HG02642 (cell line): ENCODE results near the gene TAB2.
A peak's percentile ranks its signal among the peaks of the same experiment; 100 is the strongest.
"Not testable (repeated sequence)": the region's sequence is repeated elsewhere in the genome, so short reads cannot be mapped to it uniquely, and the experiment has no call there.

ENCODE experiments used
- ATAC-seq: cut with Tn5 transposase; IDR thresholded peaks from one replicate; pipeline ENCODE4 v1.9.1; 2021; ENCODE audit warnings: mild to moderate bottlenecking; ENCODE audit not compliant: unreplicated experiment, poor library complexity

TAB2 gene

DNA sequence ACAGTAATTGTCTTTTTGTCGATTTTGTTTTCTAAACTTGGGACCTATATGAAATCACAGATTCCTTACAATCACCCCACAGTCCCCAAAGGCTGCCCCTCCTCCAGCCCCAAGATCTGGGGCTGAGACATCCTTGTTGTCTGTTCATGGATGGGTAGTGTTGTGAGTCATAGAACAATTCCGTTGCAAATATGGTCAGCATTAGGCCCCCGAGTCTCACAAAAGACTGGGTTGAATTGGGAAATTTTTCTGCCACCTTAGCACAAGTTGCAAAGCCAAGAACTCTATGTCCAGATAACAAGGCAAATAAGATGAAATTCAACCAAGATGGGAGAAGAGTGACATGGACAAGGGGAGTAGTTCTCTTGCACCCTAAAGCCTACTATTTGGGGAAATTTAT lies 10.5 kb upstream of the TAB2 start:
- ATAC-seq: no peak

DNA sequence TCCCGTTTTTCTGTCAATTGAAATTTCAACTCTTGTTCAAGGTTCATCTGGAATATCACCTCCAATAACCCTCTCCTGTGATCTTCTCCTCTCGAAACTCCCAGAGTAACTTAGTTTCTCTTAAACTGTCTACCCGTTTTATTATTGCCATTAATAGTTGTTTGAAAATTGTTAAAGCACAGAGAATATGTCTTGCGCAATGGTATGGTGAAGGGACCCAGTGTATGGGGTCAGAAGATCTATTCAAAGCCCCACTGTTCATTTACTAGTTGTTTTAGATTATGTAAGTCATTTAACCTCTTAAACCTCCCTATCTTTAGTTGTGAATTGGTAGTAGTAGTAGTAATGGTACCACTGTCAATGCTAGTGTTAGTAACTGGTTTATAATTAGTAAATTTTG lies 6.2 kb upstream of the TAB2 start:
- ATAC-seq: no peak

DNA sequence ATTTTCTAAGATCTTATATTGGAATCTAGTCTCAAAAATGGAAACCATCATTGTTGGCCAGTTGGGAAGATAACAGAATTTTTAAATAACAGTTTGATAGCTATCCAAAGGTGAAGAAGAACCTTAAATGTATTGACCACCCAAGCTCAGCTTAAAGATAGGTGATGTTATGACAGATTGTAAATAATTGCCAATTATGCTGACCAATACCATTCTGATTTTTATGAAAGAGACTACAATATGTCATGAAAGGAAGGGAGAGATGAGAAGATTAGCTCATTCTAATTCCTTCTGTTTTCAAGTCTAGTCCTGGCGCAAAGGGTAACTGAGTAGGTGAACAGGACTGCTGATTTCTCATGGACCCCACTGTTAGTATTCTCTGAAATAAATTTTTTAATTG lies 5.7 kb upstream of the TAB2 start:
- no peak for ATAC-seq

DNA sequence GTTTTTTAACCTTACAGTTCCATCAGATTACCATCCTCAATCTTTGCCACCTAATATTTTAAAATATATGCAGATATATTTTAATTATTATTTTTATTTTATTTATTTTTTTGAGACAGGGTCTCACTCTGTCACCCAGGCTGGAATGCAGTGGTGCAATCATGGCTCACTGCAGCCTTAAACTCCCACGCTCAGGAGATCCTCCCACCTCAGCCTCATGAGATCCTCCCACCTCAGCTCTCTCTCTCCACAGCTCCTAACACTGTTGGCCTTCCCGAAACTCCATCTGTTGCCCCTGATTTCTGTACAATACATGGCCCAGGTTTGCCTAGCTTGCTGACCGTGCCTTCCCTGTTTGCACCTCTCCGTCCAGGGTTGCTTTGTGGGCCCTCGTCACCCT lies 4.4 kb upstream of the TAB2 start:
- ATAC-seq: no peak

DNA sequence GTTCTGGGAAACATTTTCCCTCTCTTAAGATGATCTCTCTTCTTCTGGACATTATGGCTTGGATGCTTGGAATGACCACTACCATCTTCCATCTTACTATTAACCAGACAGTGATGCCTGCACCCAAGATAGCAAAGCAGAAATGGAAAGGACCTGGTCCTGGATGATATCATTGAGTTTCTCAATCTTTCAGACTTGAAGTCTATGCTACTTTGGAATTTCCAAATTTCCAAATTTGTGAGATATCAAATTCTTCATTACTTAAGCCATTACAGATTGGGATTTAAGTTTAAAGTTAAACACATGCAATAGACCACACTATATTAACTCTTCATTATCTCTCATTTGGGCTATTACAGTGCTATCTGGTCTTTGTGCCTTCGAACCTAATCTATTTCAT lies 3.7 kb upstream of the TAB2 start:
- ATAC-seq: no peak

DNA sequence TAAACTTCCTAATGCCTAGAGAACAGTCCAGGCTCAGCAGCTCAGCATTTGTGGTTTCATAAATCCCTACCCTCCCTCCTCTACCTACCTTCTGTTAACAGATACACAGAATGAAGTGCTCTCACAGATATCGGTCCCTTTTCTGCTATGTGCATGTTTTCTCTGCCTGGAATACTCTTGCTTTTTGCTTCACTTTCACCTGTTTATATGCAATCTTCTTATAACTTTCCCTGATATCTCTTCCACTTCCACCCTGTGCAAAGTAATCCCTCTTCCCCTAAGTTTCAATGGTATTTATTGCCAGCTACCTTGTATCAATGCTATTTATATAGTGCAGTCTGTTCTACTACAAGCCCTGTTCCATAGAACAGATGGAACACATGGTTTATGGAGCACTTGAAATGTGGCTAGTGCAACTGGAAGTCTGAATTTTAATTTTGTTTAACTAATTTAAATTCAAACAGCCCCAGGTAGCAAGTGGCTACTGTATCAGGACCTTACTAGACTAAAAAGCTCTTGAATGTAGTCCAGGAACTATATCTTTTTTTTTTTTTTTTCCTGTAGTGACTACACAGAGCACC lies 3.1 kb upstream of the TAB2 start:
- ATAC-seq: no peak

DNA sequence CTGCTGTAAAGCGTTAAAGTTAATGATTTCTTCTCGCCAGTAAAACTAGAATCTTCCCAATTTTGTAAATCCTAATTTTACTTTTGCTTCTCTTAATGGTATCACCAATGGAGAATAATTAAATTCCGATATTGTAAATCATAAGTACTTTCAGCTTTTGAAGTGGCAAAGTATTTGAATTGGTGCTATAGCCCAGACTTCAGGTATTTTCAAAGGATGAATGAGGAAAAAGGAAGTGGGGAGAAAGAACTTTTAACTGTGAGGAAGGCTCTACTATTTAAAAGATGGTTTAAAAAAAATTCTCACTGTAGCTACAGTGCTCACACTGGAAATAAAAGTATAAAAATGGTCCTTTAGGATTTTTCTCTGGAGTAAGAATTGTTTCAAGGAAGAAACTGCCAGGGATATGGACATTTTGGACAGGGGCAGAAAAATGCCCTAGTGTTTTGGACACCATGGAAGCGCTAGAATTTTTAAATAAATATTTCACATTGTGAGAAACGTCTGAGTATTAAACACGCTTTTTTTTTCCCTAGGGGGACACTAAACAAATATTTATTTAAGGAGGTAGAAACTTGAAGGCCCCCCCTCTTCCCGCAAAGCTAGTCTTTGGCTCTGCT lies 1.3 kb upstream of the TAB2 start:
- ATAC-seq: no peak

DNA sequence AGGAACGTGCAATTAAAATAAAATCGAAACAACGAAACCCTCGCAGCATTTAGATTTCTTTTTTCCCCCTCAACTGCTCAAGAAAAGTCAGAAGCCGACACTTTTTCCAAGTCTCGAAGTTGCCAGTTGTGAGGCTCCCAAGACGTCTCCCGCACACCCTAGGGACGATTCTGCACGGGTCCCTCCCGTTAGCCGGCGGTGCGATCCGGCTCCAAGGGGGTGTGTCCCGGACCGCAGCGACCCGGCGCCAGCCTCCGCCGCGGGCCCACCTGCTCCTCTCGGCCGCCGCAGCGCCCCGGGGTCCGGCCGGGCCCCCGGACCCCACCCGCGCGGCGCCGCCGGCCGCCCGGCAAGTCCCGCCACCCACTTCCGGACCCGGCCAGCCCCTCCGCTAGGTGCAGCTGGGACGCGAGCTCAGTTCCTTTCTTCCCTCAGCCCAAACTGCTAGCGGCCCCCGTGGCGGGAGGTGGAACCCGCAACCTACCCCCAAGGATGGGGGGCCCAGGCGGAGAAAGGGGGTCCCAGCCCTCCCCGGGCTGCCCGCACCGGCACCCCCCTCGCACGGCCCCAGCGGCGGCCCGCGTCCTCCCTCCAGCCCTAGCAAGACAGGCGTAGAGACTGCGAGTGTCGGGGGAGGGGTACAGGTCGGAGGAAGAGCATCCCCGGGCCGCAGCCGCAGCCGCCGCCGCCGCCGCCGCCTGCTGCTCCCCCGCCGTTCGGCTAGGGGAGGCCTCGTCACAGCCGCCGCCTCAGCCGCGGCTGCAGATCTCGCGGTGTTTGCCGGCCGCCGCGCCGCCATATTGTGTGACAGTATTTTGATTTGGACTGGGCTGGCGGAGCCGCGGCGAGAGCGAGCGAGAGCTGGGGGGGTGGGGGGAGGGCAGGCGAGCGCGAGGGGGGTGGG lies 520 bp upstream of the TAB2 start:
- ATAC-seq: peak; percentile 82

DNA sequence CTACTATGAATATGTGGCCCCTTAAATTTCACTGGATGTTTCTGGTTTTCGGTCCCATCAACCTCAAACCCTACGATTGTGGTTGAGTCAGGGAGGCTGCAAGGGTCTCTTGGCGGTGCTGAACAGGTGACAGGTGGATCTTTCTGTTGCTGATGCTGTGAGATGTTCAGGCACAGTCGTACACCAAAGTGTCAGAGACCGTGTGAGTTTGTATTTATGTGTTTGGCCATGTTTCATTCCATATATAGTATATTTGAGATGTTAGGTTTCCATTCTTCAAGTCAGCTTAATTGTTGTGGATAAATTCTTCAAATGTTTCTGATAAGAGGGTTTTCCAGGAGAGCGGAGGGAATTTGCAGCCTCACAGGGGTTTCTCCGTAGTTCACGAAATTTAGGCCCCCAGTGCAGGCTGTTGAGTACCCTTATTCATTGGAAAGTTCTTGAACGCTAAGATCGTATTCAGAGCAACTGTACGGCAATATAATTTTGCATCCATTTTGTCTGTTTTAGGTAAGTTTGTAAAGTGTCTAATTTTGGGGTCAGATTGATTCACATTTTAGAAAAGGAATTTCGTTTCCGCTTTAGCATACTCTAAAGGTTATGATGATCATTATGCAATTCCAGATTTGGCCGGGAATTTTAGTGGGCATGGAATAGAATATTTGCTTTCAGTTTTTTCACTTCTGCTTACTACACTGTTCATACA lies 1.2 kb downstream of the TAB2 start:
- ATAC-seq: peak; percentile 4

DNA sequence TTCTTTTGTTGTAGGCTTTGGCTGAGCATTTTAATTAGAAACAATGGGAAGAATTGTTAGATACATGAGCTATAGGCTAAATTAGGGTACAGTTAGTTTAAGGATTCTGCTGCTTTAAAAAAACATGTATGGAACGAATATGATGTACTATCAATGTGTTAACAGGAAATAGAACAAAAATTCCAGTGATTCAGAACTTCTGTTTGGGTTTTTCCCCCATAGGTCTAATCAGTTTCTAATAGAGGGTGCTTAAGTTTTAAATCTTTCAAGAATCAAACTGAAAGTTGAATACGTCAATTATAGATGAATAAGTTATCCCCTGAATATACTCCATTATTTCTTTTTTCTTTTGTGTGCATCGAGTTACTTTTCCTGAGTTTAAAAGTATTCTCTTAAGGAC lies 1.9 kb downstream of the TAB2 start:
- ATAC-seq: no peak

DNA sequence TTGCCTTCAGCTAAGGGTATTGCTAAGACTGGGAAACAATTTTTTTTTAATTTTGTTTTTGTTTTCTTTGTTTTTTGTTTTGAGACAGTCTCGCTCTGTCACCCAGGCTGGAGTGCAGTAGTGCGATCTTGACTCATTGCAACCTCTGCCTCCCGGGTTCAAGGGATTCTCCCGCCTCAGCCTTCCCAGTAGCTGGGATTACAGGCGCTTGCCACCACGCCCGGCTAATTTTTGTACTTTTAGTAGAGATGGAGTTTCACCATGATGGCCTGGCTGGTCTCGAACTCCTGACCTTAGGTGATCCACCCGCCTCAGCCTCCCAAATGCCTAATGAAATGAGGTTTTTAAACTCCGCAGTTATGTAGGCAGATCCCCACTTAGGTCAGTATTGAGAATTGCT lies 2.5 kb downstream of the TAB2 start:
- ATAC-seq: not testable (repeated sequence)

DNA sequence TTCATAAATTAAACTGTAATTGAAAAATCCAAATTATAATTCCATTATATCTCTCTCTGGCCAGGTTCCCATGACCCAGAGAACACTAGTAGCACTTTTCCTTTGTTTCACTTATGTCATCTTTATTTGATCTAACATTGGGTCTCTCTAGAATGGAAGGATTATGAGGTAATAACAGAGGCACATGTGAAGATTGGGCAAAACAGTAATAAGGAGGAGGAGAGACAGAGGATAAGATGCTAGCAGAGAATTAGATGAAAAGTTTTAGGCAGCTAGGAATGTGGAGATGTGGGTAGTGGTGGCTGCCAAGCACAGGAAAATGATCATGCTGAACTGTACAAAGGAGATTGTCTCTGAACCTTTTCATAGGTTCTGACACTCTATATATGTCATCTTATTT lies 3.3 kb downstream of the TAB2 start:
- no peak for ATAC-seq

DNA sequence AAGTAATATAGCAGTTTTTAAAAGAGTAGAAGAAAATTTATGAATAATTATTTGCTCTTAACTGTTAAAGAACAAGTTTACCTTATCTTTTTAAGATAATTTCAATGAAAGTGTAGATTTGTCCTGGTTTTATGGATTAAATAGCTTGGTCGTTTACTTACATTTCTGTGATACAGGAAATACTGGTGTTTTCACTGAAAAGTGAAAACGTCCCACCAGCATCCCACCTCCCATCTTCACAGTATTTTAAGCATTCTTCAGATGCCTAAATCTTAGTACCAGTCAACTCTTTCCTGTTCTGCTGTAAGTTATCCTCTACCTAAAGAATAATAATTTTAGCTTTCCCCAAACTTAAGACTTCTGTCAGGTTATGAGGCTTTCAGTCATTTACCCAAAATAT lies 5.8 kb downstream of the TAB2 start:
- ATAC-seq: no peak

DNA sequence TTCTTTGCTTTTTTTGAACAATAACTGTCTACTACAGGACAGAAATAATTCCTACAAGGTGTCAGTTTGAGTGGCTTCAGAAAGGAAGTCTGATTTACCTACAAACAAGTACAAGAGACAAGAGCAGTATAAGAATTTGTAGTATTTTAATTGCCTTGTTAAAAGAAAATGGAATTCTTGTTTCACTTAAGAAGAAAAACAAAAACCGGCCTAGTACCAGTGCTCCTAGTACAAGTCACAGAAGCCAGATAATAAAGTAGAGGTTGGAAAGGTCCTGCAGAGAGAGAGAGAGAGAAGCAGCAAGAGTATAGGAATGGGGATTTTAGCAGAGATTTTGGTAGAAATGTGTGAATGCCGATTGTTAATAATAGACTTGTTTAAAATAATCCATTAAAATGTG lies 6.4 kb downstream of the TAB2 start:
- no peak for ATAC-seq

DNA sequence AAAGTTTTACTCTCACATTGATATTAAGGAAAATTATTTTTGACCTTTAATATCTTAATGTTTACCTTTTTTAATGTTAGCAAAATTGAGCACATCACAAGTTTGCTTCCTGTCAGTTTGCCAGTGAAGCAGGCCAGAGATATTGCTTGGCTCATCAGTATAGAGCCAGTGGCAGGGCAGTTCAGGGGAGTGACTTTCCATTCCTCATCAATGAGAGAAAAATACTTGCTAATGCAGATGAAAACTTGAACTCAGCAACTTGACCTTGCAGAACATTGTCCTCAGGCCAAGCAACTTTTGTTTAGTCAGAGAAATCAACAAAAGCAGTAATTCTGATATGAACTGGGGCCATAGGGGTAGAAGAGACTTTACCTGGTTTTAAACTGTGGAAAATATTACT lies 6.9 kb downstream of the TAB2 start:
- no peak for ATAC-seq

DNA sequence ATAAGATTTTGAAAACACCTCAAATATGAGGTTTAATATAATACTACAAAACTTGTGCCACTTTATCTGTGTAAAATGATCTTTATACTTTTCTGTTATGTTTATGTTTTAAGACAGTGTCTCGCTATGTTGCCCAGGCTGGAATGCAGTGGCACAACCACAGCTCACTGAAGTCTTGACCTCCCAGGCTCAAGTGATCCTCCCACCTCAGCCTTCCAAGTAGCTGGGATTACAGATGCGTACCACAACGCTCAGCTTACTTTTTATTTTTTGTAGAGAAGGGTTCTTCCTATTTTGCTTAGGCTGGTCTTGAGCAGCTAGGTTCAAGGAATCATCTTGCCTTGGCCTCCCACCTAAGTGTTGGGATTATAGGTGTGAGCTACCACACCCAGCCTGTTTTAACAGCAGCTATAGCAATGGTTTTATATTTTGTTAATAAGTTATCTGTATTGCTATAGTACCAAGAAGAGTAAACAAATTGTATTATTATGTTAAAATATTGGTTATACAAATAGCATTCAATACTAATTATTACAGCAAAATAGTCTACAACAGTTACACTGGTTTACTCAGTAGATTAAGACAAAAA lies 8.2 kb downstream of the TAB2 start:
- ATAC-seq: no peak

DNA sequence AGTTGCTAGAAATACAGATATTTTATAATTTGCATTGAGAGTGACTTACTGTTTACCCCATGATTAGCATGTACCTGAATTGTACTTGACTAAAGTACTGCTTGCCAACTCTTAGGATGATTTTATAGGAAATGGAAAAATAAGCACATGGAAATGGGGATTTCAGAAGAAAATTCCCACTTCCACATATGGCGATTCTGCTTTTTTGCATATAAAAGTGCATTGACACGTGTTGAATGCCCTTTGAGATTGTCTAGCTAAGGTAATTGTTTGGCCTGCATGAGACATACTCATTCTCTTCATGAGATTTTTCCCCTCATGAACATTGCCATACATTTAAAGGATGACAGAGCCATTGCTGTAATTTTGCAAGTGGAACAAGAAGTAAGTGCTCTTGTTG lies 10.1 kb downstream of the TAB2 start:
- ATAC-seq: no peak

DNA sequence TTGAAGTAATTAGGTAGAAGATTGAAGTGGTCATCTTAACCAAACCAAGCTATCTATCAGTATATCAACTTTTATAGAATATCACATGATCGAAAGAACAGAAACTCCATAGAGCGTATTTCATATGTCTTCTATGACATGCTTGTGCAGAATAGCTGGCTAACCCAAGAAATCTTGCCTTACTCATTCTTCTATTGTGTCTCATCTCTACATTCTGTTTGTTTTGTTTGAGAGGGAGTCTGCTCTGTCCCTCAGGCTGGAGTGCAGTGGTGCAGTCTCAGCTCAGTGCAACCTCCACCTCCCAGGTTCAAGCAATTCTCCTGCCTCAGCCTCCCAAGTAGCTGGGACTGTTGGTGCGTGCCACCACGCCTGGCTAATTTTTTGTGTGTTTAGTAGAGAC lies 10.6 kb downstream of the TAB2 start:
- ATAC-seq: no peak

DNA sequence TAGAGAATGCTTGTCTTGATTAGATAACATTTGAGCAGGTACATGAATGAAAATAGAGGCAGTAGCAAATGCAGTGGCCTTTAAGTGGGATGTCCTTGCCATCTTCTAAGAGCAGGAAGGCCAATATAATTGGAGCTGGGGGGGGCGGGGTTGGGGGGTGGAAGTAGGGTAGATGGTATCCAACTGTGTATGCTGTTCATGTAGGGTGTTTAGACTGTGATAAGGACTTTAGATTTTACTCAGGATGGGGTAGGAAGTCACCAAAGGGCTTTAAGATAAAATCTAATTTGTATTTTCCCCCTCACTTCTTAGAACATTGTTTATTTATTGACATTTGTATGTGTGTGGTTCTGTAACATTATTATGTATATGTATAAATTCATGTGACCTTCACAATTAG lies 12.0 kb downstream of the TAB2 start:
- ATAC-seq: no peak

DNA sequence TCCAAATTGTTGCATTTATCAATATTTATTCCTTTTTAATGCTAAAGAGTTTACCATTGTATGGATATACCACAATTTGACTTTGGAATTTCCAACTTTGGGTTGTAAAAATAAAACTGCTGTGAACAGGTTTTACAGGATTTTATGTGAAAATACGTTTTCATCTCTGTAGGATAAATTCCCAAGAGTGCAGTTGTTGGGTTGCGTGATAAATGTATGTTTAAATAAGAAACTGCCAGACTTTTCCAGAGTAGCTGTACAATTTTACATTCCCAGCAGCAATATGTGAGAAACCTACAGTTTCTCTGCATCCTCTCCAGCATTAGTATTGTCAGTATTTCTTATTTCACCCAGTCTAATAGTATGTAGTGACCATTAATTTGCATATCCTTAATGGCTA lies 12.6 kb downstream of the TAB2 start:
- no peak for ATAC-seq
